ENCODE data around the gene LIFR.
"Not testable (repeated sequence)": the region's sequence is repeated elsewhere in the genome, so short reads cannot be mapped to it uniquely, and the experiment has no call there.

The LIFR gene

GRCh38 chr5:38556599-38557307, at the start of gene LIFR:
LIFR (minus strand) TSS chr5:38556646; CDS start chr5:38530647, 25,999 bp downstream.
- peak; percentile 43 to 44 for ATAC-seq

GRCh38 chr5:38605610-38606009, 49.2 kb upstream of the LIFR start:
- no peak for ATAC-seq

- no peak for ATAC-seq
These were observed 47.2 kb upstream of the LIFR start for GRCh38 chr5:38603691-38604090.

GRCh38 chr5:38602641-38603040, 46.2 kb upstream of the LIFR start:
- ATAC-seq = no peak

- ATAC-seq = no peak
These were observed 45.4 kb upstream of the LIFR start for GRCh38 chr5:38601863-38602298.

- no peak for ATAC-seq
These were observed 44.9 kb upstream of the LIFR start for GRCh38 chr5:38601133-38601862.

GRCh38 chr5:38600329-38601045, 44.0 kb upstream of the LIFR start:
- no peak for ATAC-seq

GRCh38 chr5:38599751-38600150, 43.3 kb upstream of the LIFR start:
- not testable (repeated sequence) for ATAC-seq

- ATAC-seq = no peak
These were observed 42.7 kb upstream of the LIFR start for GRCh38 chr5:38598994-38599617.

GRCh38 chr5:38598296-38598993, 42.0 kb upstream of the LIFR start:
- ATAC-seq = no peak

GRCh38 chr5:38596981-38597380, 40.5 kb upstream of the LIFR start:
- ATAC-seq = no peak

GRCh38 chr5:38595132-38595745, 38.8 kb upstream of the LIFR start:
- no peak for ATAC-seq

- ATAC-seq = no peak
These were observed 37.5 kb upstream of the LIFR start for GRCh38 chr5:38593959-38594358.

- no peak for ATAC-seq
These were observed 35.0 kb upstream of the LIFR start for GRCh38 chr5:38591523-38591849.

GRCh38 chr5:38590838-38591522, 34.5 kb upstream of the LIFR start:
- no peak for ATAC-seq

- no peak for ATAC-seq
These were observed 33.2 kb upstream of the LIFR start for GRCh38 chr5:38589629-38590028.

- ATAC-seq = no peak
These were observed 29.4 kb upstream of the LIFR start for GRCh38 chr5:38585816-38586215.

- ATAC-seq = no peak
These were observed 27.1 kb upstream of the LIFR start for GRCh38 chr5:38583500-38583899.

GRCh38 chr5:38582975-38583319, 26.5 kb upstream of the LIFR start:
- ATAC-seq = no peak

GRCh38 chr5:38582293-38582974, 26.0 kb upstream of the LIFR start:
- ATAC-seq = no peak

GRCh38 chr5:38581597-38581996, 25.2 kb upstream of the LIFR start:
- no peak for ATAC-seq

Data from activated CD4-positive, CD25-positive, alpha-beta regulatory T cell treated with anti-CD3 and anti-CD28 coated beads, Interleukin-2, amount 50 U/mL, for 24 hours (primary cell).